Gastroesophageal sphincter (tissue), 3 donors: ENCODE measurements around the gene CDADC1.

Experiments used
- EP300 ChIP-seq: sonication (generic); formaldehyde crosslinking; IDR thresholded peaks from one replicate; pipeline ENCODE4 v1.6.1; 2017; ENCODE audit warnings: antibody characterized with exemption, mild to moderate bottlenecking
- POLR2A ChIP-seq, 2 donors: fragments of 450-650 bp; IDR thresholded peaks; one replicate each; pipeline ENCODE4 v1.6.1; 2017; ENCODE audit warnings: antibody characterized with exemption in 2 of 2, mild to moderate bottlenecking in 2 of 2, moderate library complexity in 1 of 2
- POLR2AphosphoS5 ChIP-seq: sonication (generic); formaldehyde crosslinking; IDR thresholded peaks from one replicate; pipeline ENCODE4 v1.6.1; 2017; ENCODE audit warnings: antibody characterized with exemption
- TF ChIP-seq, protein P1 (sequence below), 4 experiments: fragments of 200-600 bp in 2 of 4; fragments of 450-650 bp in 2 of 4; sonication (generic) in 1 of 4; IDR thresholded peaks; one replicate each; pipeline ENCODE4 v1.5.1; 2017 to 2019; ENCODE audit warnings: antibody characterized with exemption in 4 of 4, mild to moderate bottlenecking in 2 of 4, moderate library complexity in 2 of 4

DNA sequence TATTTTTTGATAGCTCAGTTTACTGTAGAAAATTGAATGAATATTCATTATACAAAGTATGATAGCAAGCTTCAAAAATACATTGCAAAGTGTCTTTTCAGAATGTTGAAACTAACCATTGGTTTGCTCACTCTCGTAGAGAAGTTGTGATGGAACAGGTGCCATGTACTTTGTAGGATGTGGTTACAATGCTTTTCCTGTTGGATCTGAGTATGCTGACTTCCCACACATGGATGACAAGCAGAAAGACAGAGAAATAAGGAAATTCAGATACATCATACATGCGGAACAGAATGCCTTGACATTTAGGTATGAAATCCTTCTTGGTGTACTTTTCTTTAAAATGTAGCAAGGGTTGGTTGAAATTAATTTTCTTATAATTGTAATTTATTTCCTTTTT, 30.5 kb downstream of the CDADC1 start:
- TF ChIP-seq, protein P1, sequence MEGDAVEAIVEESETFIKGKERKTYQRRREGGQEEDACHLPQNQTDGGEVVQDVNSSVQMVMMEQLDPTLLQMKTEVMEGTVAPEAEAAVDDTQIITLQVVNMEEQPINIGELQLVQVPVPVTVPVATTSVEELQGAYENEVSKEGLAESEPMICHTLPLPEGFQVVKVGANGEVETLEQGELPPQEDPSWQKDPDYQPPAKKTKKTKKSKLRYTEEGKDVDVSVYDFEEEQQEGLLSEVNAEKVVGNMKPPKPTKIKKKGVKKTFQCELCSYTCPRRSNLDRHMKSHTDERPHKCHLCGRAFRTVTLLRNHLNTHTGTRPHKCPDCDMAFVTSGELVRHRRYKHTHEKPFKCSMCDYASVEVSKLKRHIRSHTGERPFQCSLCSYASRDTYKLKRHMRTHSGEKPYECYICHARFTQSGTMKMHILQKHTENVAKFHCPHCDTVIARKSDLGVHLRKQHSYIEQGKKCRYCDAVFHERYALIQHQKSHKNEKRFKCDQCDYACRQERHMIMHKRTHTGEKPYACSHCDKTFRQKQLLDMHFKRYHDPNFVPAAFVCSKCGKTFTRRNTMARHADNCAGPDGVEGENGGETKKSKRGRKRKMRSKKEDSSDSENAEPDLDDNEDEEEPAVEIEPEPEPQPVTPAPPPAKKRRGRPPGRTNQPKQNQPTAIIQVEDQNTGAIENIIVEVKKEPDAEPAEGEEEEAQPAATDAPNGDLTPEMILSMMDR (IDR thresholded peaks at IDR 0.05): no peak
- TF ChIP-seq POLR2A (IDR thresholded peaks at IDR 0.05): no peak
- no peak for TF ChIP-seq POLR2AphosphoS5
- TF ChIP-seq EP300: no peak
